GM12874 (cell line): Measurements from ENCODE around the gene AFG1L.

Source experiments
- TF ChIP-seq, protein P1 (sequence below): IDR thresholded peaks from 2 replicates; pipeline ENCODE4 v1.5.1; 2011; ENCODE audit warnings: low read depth, mild to moderate bottlenecking, control low read depth, low read length, moderate library complexity; ENCODE audit not compliant: insufficient read depth

Gene AFG1L

DNA sequence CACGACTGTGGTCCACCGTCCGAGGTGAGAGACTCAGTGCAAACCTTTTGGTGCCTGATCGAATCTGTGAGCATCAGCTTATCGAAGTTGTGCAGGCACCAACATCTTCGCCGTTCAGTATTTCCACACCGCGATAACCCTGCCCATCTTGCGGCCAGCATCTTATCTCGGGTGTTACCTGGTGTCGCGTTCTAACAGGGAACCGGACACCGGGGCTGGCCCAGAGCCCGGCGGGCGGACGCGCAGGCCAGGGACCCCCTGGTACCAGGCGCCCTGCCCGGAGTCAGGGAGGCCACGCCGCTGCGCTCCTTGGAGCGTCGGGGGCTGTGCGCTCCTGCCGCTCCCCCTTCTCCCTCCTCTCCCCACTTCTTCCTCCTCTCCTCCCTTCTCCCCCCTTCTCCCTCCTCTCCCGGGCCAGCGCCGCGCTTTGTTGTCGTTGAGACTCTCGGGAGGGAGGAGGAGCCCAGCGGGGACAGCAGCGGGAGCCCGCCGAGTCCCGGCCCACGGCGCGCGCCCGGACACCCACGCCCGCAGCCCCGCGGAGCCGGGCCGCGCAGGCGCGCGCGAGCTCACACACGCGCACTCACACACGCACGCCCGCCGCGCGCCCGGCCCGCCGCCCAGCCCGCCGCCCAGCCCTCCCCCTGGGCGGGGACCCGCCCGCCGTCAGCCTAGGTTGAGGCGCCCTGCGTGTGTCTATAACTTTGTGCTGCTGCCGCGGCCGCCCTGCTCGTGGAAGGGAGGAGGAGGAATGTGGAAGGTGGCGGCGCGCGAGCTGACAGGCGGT, 264.4 kb downstream of the AFG1L start:
- TF ChIP-seq, protein P1, sequence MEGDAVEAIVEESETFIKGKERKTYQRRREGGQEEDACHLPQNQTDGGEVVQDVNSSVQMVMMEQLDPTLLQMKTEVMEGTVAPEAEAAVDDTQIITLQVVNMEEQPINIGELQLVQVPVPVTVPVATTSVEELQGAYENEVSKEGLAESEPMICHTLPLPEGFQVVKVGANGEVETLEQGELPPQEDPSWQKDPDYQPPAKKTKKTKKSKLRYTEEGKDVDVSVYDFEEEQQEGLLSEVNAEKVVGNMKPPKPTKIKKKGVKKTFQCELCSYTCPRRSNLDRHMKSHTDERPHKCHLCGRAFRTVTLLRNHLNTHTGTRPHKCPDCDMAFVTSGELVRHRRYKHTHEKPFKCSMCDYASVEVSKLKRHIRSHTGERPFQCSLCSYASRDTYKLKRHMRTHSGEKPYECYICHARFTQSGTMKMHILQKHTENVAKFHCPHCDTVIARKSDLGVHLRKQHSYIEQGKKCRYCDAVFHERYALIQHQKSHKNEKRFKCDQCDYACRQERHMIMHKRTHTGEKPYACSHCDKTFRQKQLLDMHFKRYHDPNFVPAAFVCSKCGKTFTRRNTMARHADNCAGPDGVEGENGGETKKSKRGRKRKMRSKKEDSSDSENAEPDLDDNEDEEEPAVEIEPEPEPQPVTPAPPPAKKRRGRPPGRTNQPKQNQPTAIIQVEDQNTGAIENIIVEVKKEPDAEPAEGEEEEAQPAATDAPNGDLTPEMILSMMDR: no peak

DNA sequence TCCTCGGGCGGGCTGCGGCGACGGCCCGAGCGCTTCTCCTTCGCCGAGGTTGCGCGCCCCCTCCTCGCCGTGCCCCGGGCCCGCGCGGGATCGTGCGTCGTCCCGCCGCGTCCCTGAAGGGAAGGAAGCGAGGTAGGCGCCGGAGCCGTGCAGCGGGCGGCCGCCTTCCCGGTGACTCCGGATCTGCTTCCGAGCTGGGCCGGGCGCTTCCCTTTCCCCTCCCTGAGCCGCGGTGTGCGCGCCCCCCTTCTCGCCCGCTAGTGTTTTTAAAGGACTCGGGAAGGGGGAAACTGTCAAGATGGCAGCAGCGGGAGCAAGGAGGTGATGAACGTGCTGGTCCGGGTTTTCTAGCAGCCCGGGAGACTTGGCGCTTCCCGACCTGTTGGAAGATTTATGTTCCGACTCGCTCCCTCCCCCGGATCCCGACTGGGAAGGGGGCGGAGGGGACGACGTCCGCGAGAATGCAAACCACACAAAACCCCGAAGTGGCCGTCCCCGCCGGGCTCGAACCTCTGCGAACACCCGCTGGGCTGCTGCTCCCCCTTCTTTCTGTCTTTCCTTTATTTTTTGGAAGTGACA, 265.1 kb downstream of the AFG1L start:
- TF ChIP-seq, protein P1: no peak

DNA sequence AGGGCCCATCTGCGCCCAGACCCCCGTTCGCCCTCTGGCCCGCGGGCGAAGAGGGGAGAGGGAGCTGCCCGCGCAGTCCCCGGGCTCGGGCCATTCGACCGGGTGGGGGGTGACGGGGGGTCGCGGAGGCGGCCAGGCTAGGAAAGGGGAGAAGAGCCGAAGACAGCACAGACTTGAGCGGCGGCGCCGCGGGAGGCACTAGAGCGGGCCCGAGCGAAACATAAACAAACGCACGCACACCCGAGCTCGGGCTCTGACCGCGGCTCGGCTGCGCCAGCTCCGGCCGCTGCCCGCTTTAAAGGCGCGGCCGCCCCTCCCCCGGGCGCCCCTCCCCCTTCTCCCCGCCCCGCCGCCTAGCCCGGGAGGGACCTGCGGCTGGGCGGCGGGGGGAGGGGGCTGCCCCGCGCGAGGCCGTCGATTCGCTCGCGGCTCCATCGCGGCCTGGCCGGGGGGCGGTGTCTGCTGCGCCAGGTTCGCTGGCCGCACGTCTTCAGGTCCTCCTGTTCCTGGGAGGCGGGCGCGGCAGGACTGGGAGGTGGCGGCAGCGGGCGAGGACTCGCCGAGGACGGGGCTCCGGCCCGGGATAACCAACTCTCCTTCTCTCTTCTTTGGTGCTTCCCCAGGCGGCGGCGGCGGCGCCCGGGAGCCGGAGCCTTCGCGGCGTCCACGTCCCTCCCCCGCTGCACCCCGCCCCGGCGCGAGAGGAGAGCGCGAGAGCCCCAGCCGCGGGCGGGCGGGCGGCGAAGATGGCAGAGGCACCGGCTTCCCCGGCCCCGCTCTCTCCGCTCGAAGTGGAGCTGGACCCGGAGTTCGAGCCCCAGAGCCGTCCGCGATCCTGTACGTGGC, 265.8 kb downstream of the AFG1L start, which contains the start of gene FOXO3:
Gene FOXO3, plus strand, starts transcription at position 455 of the 846 bp plus-strand sequence. Its CDS starts 292 bp downstream, at position 747.
- TF ChIP-seq, protein P1: no peak

DNA sequence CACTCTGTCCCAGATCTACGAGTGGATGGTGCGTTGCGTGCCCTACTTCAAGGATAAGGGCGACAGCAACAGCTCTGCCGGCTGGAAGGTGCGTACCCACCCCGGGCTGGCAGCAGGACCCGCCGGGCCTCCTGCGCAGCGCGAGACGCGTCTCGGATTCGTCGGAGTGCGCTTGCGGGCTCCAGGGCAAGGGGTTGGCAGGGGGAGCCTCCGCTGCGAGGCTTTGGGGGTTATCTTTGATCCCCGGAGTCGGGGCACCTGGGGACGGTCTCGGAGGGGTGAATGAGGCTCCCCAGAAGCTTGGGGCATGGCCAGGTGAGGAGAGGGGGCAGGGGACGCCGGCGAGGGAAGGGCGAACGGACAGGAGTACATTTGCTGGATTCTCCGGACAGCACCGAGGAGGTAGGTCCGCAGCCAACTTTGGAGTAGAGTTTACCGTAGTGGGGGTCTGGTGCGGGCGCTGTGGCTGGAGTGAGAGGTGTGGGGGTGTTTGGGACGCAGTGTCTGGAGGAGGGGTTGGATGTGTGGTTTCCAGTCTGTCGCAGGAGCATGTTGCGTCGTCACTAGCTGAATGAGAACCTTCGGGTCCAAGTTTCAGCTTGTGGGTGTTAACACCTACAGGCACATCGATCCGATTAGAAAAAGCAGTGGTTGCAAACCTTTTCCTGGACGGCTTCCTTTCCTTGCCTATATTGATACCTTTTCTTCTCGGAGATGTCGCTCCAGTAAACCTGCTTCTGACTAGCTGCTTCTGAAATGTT, 267.1 kb downstream of the AFG1L start:
- TF ChIP-seq, protein P1: no peak

DNA sequence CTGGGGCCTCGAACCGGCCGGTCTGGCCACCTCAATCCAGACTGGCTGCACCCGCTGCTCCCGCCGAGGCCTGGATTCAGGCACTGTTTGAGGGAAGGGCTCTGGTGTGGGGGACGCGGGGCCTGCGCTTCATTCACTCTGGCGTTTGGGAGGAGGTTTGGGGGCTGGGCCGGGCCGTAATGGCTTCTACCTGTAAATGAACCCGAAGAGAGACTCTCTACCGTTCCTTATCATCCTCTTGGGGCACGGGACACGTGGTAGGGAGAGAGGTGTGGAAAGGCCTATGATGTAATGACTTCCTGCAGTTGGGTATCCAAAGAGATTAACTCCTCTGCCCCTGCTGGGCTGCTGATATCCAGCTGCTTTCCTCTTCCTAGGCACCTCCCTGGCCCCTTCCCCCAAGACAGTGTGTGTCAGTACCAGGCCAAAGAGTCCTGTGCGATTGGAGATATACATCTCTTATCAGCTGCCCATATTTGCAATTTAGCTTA, 267.7 kb downstream of the AFG1L start:
- TF ChIP-seq, protein P1: no peak

DNA sequence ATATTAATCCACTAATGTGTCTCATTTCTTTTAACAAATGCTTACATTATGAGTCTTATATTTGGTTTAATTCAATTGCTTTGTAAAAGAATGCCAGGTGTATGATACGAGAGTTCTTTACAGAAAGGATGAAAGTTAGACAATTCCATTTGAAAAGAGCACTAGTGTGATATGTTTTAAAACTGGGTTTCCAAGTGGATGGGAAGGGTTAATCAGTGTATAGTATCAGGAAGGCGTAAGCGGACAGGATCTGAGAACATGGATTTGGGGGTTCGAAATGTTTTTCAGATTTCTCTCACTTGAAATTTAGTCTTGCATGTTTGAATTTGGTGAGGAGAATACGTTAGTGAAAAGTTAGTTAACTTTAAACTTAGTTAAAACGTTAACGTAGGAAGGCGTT, 268.4 kb downstream of the AFG1L start:
- TF ChIP-seq, protein P1: no peak

DNA sequence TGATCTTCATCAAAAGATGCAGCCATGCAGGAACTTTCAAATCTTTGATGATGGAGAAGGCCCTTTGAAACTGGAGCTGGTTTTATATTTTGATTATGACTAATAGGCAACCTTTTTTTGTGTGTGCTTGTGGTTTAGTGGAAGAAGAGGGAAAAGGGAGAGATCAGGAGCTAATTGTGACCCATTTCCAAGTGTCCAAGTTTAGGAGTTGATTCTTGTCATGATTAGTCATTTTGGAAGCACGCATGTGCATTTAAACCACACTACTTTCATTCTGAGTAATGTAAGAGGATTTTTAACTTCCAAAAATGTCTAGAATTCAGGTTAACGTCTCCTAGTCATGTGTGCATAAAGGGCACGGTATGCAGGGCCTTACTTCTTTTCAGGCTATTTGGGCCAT, 269.3 kb downstream of the AFG1L start:
- TF ChIP-seq, protein P1: no peak
